Measurements from ENCODE around the gene TMEM131. TPM values are rescaled to one million over a fixed set of nuclear protein-coding genes. Genes with fewer than 3 reads are reported as not detected.

TMEM131 gene
- total RNA-seq, 1 donor from 2014 or later = 41.3 TPM

- TF ChIP-seq CTCF (conservative IDR thresholded peaks at IDR 0.05) = no peak
- Mint-ChIP-seq H3K4me1 (ENCODE audit: unreplicated experiment) (peaks cover 25% of the 10 kb centered on the region), H3K36me3 (peaks cover 10% of the 10 kb centered on the region), H3K27ac (peak overlapping the region; percentile 30), H3K27me3 (no peaks in the 10 kb centered on the region), H3K4me3 (peak overlapping the region; percentile 15), H3K9me3 (peaks cover 5% of the 10 kb centered on the region)
- DNase-seq (ENCODE audit: extremely low spot score, unreplicated experiment) = no peak
Measured at GRCh38 chr2:97741686-97742085, 254.1 kb downstream of the TMEM131 start.

GRCh38 chr2:97741251-97741650, 254.5 kb downstream of the TMEM131 start:
- Mint-ChIP-seq H3K27ac (no peak overlapping the region), H3K27me3 (no peaks in the 10 kb centered on the region), H3K9me3 (peaks cover 5% of the 10 kb centered on the region), H3K4me3 (no peak overlapping the region), H3K4me1 (ENCODE audit: unreplicated experiment) (peaks cover 21% of the 10 kb centered on the region), H3K36me3 (peaks cover 10% of the 10 kb centered on the region)
- no peak for TF ChIP-seq CTCF (conservative IDR thresholded peaks at IDR 0.05)
- no peak for DNase-seq (ENCODE audit: extremely low spot score, unreplicated experiment)

GRCh38 chr2:97740590-97741182, 255.1 kb downstream of the TMEM131 start:
- H3K27ac Mint-ChIP-seq = no peak overlapping the region
- peaks cover 5% of the 10 kb centered on the region for H3K9me3 Mint-ChIP-seq
- H3K4me1 Mint-ChIP-seq (ENCODE audit: unreplicated experiment) = peaks cover 17% of the 10 kb centered on the region
- peak overlapping the region; percentile 44 for H3K4me3 Mint-ChIP-seq
- TF ChIP-seq CTCF (conservative IDR thresholded peaks at IDR 0.05) = peak; percentile 83
- H3K27me3 Mint-ChIP-seq = no peaks in the 10 kb centered on the region
- peak; percentile 64 for DNase-seq (ENCODE audit: extremely low spot score, unreplicated experiment)
- H3K36me3 Mint-ChIP-seq = peaks cover 10% of the 10 kb centered on the region

- H3K9me3 Mint-ChIP-seq = peaks cover 5% of the 10 kb centered on the region
- DNase-seq (ENCODE audit: extremely low spot score, unreplicated experiment) = no peak
- H3K27ac Mint-ChIP-seq = no peak overlapping the region
- H3K4me1 Mint-ChIP-seq (ENCODE audit: unreplicated experiment) = peaks cover 13% of the 10 kb centered on the region
- H3K27me3 Mint-ChIP-seq = no peaks in the 10 kb centered on the region
- H3K36me3 Mint-ChIP-seq = peaks cover 10% of the 10 kb centered on the region
- H3K4me3 Mint-ChIP-seq = no peak overlapping the region
- no peak for TF ChIP-seq CTCF (conservative IDR thresholded peaks at IDR 0.05)
Measured at GRCh38 chr2:97739893-97740245, 255.9 kb downstream of the TMEM131 start.

- no peak for TF ChIP-seq CTCF (conservative IDR thresholded peaks at IDR 0.05)
- H3K9me3 Mint-ChIP-seq = peaks cover 5% of the 10 kb centered on the region
- peaks cover 10% of the 10 kb centered on the region for H3K36me3 Mint-ChIP-seq
- no peak overlapping the region for H3K27ac Mint-ChIP-seq
- H3K4me1 Mint-ChIP-seq (ENCODE audit: unreplicated experiment) = peaks cover 10% of the 10 kb centered on the region
- peak; percentile 60 for DNase-seq (ENCODE audit: extremely low spot score, unreplicated experiment)
- no peaks in the 10 kb centered on the region for H3K27me3 Mint-ChIP-seq
- H3K4me3 Mint-ChIP-seq = no peak overlapping the region
Measured at GRCh38 chr2:97739020-97739892, 256.5 kb downstream of the TMEM131 start.

All from type B pancreatic cell (in vitro differentiated cells).